HG02884 (cell line): Measurements from ENCODE around the gene MYO5A.
"Not testable (repeated sequence)": the region's sequence is repeated elsewhere in the genome, so short reads cannot be mapped to it uniquely, and the experiment has no call there.

Experiments used
- ATAC-seq: cut with Tn5 transposase; IDR thresholded peaks from one replicate; pipeline ENCODE4 v1.9.1; 2021; ENCODE audit warnings: mild to moderate bottlenecking, moderate library complexity; ENCODE audit not compliant: unreplicated experiment

Gene MYO5A

DNA sequence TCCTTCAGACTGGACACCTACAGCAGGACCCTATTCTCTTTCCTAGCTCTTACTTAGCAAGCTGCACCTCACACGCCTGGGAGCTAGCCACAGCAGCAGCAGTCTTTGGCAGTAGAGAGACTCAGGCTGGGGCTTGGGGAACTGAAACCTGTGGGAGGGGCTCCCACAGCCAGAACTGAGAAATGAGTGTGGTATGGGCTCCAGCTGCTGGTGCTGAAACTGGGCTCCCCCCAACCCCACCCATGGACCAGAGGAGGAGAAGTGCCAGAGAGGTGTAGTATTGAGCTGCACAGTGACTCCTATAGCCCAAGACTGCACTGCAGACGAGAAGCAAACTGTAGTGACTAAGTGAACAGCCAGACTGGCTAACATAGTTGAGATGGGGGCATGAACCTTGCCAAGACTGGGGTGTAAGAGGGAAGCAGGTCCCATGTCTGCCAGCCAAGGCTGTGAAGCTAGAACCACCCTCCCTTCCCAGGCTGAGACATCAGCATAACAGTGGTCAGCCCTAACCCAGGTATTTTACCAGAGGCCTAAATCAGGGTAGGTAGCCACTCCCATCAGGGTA, 62.5 kb downstream of the MYO5A start:
- ATAC-seq = peak; percentile 94

DNA sequence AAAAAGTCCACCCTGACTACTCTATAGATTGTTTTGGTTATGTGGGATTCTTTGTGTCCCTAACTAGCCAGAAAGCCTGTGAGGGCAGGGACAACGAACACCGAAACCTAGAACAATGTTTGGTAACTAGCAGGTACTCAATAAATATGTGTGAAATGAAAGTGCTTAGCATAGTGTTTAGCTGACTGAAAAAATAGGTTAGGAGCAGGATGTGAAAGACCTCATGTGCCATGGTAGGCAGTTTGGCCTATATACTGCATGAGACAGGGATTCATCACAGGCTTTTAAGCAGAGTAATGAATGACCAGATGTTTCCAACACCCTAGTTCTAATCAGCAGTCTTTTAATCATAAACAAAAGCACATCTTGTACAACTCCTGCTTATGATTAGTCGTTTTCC, 64.2 kb downstream of the MYO5A start:
- peak; percentile 44 for ATAC-seq

DNA sequence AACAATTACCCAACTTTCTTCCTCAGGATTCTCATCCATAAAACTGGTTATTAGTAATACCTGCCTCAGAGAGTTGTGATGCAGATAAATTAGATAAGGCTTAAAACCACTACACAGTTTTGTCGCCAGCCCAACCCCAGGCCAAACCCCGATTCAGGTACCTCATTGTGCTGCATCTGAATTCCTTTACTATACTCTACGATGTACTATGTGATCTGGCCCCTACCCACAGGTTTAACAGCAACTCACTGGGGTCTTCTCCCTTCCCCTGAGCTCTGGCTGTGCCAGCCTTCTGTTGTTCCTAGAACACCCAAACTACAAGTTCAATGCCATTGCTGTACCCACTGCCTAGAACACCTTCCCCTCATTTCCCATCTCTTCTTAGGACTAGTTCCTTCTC, 64.6 kb downstream of the MYO5A start:
- no peak for ATAC-seq

DNA sequence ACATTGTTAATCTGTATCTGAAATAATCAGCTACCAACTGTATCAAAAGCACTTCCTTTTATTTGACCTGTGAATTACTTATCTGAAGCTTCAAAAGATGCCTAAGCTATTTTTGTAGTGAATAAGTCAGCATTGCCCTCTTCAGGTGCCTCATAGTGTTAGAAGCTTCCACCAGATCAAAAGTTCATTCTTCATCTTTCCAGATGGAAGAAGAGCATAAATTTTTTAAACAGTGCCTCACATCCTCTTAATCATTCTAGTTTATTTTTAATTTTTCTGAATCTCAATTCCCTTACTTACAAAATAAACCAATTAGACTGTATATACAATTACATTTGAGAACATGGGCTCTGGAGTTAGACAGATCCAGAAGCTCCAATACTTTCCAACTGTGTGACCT, 65.0 kb downstream of the MYO5A start:
- no peak for ATAC-seq

DNA sequence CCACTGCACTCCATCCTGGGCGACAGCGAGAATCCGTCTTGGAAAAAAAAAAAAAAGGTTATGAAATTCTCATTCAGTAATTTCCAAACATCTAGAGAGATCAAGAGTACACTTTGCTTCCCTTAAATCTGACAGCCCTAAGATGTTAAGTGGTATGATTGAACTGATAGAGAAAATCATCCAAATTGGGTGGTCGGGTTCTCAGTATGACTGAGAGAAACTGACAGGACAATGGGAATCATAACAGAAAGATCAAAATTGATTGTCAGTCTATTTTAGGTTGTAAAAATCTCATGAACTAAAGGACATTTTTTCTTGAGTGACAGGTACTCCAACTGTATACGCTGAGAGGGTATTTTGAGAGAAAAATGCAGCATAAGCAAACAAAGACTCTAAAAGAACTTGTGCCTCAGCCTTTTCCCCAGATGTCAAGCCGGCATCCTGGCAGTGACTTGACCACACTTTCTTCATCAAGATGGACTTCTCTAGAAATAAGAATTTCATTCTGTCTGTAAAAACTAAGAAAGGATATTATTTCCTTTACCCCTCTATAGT, 65.8 kb downstream of the MYO5A start:
- no peak for ATAC-seq

DNA sequence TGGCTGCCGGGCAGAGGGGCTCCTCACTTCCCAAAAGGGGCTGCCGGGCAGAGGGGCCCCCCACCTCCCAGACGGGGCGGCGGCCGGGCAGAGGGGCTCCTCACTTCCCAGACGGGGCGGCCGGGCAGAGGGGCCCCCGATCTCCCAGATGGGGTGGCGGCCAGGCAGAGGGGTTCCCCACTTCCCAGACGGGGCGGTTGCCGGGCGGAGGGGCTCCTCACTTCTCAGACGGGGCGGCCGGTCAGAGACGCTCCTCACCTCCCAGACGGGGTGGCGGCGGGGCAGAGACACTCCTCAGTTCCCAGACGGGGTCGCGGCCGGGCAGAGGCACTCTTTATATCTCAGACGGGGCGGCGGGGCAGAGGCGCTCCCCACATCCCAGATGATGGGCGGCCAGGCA, 69.0 kb downstream of the MYO5A start:
- not testable (repeated sequence) for ATAC-seq

DNA sequence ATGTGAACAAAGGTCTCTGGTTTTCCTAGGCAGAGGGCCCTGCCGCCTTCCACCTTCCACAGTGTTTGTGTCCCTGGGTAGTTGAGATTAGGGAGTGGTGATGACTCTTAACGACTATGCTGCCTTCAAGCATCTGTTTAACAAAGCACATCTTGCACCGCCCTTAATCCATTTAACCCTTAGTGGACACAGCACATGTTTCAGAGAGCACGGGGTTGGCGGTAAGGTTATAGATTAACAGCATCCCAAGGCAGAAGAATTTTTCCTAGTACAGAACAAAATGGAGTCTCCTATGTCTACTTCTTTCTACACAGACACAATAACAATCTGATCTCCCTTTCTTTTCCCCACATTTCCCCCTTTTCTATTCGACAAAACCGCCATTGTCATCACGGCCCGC, 69.4 kb downstream of the MYO5A start:
- ATAC-seq = not testable (repeated sequence)

DNA sequence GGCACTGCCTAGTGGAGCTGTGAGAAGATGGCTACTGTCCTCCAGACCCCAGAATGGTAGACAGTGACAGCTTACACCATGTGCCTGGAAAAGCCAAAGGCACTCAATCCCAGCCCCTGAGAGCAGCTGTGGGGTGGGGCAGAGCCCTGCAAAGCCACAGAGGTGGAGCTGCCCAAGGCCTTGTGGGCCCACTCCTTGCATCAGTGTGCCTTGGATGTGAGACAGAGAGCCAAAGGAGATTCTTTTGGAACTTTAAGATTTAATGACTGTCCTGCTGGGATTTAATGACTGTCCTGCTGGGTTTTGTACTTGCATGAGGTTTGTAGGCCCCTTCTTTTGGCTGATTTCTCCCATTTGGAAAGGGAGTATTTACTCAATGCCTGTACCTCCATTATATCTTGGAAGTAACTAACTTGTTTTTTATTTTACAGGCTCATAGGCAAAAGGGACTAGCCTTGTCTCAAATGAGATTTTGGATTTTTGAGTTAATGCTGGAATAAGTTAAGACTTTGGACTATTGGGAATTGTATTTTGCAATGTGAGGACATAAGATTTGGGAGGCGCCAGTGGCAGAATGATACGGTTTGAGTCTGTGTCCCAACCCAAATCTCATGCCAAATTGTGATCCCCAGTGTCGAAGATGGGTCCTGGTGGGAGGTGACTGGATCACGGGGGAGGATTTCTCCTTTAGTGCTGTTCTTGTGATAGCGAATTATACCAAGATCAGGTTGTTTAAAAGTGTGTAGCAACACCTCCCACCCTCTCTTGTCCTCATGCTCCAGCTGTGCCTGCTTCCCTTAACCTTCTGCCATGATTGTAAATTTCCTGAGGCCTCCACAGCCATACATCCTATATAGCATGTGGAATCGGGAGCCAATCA, 80.4 kb downstream of the MYO5A start:
- ATAC-seq = no peak

DNA sequence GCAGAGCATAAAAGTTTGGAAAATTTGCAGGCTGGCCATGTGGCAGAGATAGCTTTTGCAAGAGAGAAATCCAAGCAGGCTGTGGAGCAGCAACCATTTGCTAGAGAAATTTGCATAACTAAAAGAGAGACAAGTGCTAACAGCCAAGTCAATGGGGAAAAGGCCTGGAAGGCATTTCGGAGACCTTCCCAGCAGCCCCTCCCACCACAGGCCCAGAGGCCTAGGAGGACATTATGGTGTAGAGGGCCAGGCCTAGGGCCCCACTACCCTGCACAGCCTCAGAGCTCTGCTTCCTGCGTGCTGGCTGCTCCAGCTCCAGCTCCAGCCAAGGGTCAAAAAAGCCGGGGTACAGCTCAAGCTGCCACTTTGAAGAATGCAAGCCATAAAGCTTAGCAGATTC, 82.7 kb downstream of the MYO5A start:
- no peak for ATAC-seq

DNA sequence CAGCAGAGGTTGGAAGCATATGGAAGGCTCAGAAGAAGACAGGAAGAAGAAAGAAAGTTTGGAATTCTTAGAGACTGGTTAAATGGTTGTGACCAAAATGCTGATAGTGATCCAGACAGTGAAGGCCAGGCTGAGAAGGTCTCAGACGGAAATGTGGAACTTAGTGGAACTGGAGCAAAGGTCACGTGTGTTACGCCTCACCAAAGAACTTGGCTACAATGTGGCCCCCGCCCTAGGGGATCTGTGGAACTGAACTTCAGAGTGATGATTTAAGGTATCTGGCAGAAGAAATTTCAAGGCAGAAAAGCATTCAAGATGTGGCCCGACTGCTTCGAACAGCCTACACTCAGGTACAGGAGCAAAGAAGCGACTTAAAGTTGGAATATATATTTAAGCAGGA, 83.1 kb downstream of the MYO5A start:
- no peak for ATAC-seq

DNA sequence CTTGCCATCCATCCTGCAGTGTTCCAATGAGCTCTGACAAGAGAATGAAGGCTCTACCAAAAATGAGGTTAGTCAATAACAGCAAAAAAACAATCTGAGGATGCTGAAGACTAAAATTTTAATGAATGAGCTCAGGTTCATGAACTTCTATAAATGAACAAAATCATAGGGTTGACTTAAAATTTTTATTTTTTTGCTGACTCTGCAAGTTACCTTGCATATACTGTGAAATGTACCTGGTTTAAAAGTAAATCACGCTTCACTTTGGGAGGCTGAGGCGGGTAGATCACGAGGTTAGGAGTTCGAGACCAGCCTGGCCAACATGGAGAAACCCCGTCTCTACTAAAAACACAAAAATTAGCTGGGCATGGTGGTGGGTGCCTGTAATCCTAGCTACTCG, 85.5 kb downstream of the MYO5A start:
- ATAC-seq = not testable (repeated sequence)

DNA sequence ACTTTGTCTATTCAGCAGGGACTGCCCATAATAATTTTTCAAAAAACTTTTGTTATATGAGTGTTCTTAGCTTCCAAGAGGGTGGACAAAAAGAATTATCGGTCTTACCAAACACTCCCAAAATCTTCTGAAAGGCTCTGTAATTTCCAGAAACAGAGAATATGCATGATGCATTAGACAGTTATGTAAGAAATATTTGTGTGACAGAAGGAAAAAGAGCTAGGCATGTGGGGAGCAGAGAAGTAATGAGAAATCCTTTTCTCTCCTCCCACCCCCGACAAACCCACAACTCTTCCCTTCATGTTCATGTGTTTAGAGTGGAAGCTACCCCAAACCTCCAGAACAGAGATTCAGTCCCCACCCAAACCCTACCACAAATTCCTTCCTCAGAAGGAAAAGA, 86.8 kb downstream of the MYO5A start:
- ATAC-seq = no peak

DNA sequence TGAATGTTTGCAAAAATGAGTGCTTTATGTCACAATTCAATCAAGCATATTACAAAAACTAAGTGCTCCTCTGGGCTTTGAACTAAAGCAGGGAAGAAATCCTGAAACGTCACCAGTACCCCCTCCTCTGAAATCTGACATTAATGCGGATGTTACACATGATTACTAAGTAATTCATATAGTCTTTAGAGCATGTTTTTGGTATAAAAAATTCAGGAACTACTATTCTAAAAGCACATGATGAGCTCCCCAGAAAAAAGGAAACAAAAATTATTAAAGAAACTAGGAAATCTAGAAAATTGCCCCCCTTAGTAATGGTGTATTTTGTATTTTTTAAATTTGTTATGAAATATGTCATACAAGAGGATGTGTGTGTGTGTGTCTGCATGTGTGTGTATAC, 87.7 kb downstream of the MYO5A start:
- no peak for ATAC-seq

DNA sequence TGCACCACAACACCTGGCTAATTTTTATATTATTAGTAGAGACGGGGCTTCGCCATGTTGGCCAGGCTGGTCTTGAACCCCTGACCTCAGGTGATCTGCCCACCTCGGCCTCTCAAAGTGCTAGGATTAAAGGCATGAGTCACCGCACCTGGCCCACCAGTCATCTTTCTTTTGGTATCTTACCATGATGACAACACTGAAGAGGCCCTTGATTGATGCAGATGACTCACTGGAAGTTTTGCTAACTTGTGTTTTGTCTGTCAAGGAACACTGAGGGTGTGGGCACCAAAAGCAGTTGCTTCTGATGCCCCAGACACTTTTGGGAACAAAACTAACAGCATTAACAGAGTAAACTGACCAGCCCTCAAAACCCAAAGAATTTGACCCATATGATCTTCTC, 88.3 kb downstream of the MYO5A start:
- ATAC-seq = no peak

DNA sequence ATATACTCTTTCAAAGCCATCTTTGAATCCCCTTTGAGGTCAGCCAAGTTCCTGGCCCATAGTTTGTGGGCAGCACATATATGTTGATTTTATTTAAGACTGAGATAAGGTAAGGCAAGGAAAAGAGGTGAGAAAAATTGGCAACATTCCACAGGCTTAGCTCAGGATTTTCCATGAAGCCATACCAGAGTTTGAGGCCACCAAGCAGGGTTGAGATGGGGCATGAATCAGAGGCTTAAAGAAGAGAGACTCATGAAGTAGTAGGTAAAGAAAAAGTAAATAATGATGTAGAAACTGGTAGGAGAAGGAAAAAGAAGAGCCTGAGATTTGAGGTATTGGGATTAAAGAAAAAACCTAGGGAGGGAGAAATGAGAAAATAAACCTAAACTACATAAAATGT, 89.2 kb downstream of the MYO5A start:
- ATAC-seq = no peak

DNA sequence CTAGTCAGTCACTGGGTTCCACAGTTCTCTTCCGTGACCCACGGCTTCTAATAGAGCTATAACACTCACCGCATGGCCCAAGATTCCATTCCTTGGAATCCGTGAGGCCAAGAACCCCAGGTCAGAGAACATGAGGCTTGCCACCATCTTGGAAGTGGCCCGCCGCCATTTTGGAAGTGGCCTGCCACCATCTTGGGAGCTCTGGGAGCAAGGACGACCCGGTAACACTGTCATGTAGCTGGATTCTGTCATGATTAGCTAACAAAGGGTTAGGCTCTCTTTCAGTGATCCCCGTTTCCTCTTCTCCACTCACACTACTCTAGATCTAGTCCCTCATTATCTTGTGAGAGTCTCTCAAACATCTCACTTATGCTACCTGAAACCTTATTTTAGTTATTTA, 89.6 kb downstream of the MYO5A start:
- ATAC-seq = not testable (repeated sequence)

DNA sequence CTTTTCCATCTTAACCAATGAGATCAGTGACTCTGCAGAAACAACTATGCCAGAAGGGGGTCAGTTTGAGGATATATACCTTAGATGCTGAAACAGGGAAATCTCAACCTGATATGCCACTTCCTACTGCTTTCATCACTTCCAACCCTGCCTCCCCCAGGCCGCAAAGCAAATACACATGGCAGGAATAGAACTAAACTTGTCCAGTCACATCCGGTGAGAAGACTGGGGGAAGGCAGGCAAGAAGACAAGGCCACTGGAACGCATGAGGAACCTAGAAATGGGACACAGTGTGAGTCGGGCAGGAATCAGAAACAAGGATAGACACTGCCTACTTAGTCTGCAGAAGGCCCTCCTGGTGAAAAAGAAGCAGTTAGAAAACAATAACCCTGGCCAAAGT, 90.6 kb downstream of the MYO5A start:
- no peak for ATAC-seq

DNA sequence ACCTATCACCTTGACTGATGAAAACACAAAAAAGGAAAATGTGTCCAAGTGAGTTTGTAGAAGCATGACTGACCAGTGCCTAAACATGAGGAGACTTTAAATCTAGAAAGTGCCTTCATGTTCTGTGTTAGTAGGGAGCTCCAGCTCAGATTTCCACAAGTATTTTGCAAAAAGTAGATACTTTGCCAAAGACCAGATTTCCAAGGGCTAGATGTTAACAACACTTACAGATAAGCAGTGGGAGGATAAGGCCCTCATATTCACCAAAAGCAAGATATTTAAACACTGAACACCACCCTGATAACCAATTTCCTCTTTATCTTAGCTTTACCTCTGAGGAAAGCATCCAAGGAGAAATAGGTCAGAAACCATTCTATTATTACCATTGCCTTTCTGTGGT, 91.0 kb downstream of the MYO5A start:
- ATAC-seq = no peak

DNA sequence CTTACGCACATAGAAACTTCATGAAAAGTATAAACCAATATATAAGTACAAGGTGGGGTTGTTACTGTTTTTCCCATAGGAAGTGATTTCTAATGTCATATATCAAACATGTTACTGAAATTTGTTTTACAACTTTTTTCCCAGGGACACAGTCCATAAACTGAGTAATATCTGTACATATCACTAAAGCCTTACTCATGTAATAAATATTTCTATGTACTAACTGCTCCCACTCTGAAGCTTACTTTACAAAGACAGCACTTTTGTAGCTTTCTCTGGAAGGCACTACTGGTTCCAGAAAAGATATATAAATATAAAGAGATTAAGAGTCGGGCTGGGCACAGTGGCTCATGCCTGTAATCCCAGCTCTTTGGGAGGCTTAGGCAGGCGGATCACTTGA, 91.7 kb downstream of the MYO5A start:
- ATAC-seq = no peak

DNA sequence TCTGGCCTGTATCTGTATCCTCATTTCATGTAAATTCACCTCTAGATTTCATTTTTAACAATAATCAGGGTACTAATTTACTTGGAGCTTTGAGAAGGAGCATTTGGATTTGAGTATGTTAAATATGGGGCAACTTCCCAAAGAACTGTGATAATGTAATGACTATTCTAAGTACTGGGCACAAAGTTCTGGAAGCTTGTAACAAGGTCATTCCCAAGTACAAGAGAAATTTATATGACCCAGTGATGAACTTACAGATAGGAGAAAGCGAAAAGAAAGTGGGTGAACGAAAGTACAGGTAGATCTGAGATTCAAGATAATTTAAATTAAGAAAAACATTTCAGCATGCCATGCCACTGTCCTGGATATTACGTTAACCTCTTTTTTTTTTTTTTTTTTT, 93.8 kb downstream of the MYO5A start:
- no peak for ATAC-seq

DNA sequence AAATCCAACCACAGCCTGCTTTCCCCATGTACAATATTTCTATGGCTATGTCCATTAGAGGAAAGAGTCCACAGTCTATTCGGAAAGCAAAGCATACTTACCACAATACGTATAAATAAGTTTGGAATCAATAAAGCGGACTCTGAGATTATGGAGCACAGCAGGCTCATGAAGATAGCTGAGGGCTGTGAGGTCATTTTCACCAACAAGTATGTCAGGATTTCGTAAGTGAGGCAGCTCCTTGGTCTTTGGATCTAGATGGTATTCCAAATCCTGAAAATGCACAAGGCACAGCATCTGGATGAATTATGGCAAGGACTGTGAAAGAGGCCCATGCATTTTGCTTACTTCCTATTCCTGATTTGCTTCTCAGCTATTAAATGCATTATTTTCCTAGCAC, 100.4 kb downstream of the MYO5A start:
- no peak for ATAC-seq

DNA sequence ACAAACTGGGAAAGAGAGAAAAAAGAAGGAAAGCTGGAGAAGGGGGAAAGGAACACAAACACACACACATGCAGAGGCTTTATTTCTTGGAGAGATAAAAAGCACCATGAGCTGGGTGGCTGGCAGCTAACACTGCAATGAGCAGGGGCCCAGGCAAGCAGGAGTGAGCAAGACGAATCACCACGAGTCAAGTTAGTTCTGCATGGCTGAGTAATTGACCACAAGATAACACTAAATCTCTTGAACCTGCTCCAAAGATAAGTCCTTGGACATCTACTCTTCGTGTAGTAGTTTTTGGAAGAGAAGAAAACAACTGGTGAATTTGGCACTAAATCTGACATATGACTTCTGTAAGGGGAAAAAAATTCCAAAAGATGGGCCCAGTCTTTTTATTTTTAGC, 100.9 kb downstream of the MYO5A start:
- ATAC-seq = no peak
